GM23338 (cell line): Measurements from ENCODE around the gene NFIC. TPM values are rescaled to one million over a fixed set of nuclear protein-coding genes. Genes with fewer than 3 reads are reported as not detected.
"Not testable (repeated sequence)": the region's sequence is repeated elsewhere in the genome, so short reads cannot be mapped to it uniquely, and the experiment has no call there.

Experiments
- ATAC-seq: fragments of 200-7000 bp; cut with Tn5 transposase; 3 replicates; pipeline ENCODE4 v1.9.1; 2020
- DNase-seq: peaks from one replicate; pipeline ENCODE4 v3.0.0-alpha.2; 2015; ENCODE audit warnings: low spot score
- H2AFZ ChIP-seq: fragments of 200-600 bp; sonication (generic); 2 replicates; pipeline ENCODE4 v1.8.0; 2016; ENCODE audit warnings: antibody characterized with exemption, mild to moderate bottlenecking, moderate library complexity
- H3F3A ChIP-seq: fragments of 200-600 bp; sonication (generic); replicated peaks from 2 replicates; pipeline ENCODE4 v1.8.0; 2017; ENCODE audit warnings: antibody characterized with exemption, mixed run types, low read depth
- H3K27ac ChIP-seq: fragments of 200-600 bp; sonication (generic); 2 replicates; pipeline ENCODE4 v1.6.1; 2016; ENCODE audit warnings: low read depth
- H3K27me3 ChIP-seq: fragments of 200-600 bp; sonication (generic); 2 replicates; pipeline ENCODE4 v1.8.0; 2016; ENCODE audit warnings: mild to moderate bottlenecking, mixed run types, moderate library complexity; ENCODE audit not compliant: insufficient read depth
- H3K36me3 ChIP-seq: fragments of 200-600 bp; sonication (generic); 2 replicates; pipeline ENCODE4 v1.8.0; 2016; ENCODE audit warnings: mild to moderate bottlenecking; ENCODE audit not compliant: insufficient read depth
- H3K4me1 ChIP-seq: fragments of 200-600 bp; sonication (generic); 2 replicates; pipeline ENCODE4 v1.8.0; 2016; ENCODE audit warnings: mild to moderate bottlenecking, moderate library complexity; ENCODE audit not compliant: insufficient read depth
- H3K4me2 ChIP-seq: fragments of 200-600 bp; sonication (generic); 2 replicates; pipeline ENCODE4 v1.7.1; 2017; ENCODE audit warnings: mixed run types
- H3K4me3 ChIP-seq: fragments of 200-600 bp; sonication (generic); 2 replicates; pipeline ENCODE4 v1.6.1; 2016; ENCODE audit warnings: mixed run types
- H3K79me2 ChIP-seq: fragments of 200-600 bp; sonication (generic); replicated peaks from 2 replicates; pipeline ENCODE4 v1.8.0; 2017; ENCODE audit warnings: mild to moderate bottlenecking; ENCODE audit not compliant: insufficient read depth
- H3K9me2 ChIP-seq: fragments of 200-600 bp; sonication (generic); 2 replicates; pipeline ENCODE4 v1.8.0; 2017; ENCODE audit not compliant: insufficient read depth
- H4K20me1 ChIP-seq: fragments of 200-600 bp; sonication (generic); replicated peaks from 2 replicates; pipeline ENCODE4 v1.8.0; 2017; ENCODE audit warnings: mild to moderate bottlenecking; ENCODE audit not compliant: insufficient read depth
- H3K27ac Mint-ChIP-seq: 2 replicates; pipeline ENCODE4 v1.8.0; 2020; ENCODE audit warnings: inconsistent platforms, mild to moderate bottlenecking, moderate library complexity, mixed read lengths
- H3K27me3 Mint-ChIP-seq: 3 replicates; pipeline ENCODE4 v1.8.0; 2022; ENCODE audit warnings: low read depth, mild to moderate bottlenecking, moderate library complexity, mixed read lengths, inconsistent platforms; ENCODE audit not compliant: insufficient read depth, poor library complexity
- H3K36me3 Mint-ChIP-seq: 3 replicates; pipeline ENCODE4 v1.8.0; 2021; ENCODE audit warnings: low read depth, mild to moderate bottlenecking, inconsistent platforms, moderate library complexity, mixed read lengths
- H3K4me1 Mint-ChIP-seq: 3 replicates; pipeline ENCODE4 v1.8.0; 2020; ENCODE audit warnings: mild to moderate bottlenecking, inconsistent platforms, mixed read lengths
- H3K4me3 Mint-ChIP-seq: 3 replicates; pipeline ENCODE4 v1.8.0; 2021; ENCODE audit warnings: moderate library complexity, mild to moderate bottlenecking, inconsistent platforms, mixed read lengths
- H3K9me3 Mint-ChIP-seq: 3 replicates; pipeline ENCODE4 v1.8.0; 2020; ENCODE audit warnings: moderate library complexity, mild to moderate bottlenecking, inconsistent platforms, mixed read lengths
- JUNB ChIP-seq: IDR thresholded peaks from one replicate; pipeline ENCODE4 v1.6.1; 2016; ENCODE audit warnings: antibody characterized with exemption; ENCODE audit not compliant: unreplicated experiment
- POLR2AphosphoS5 ChIP-seq: IDR thresholded peaks from 2 replicates; pipeline ENCODE4 v1.6.1; 2016; ENCODE audit warnings: antibody characterized with exemption, low read depth
- ZNF114 ChIP-seq: fragments of 250-450 bp; sonication (Bioruptor Pico); IDR thresholded peaks from 2 replicates; pipeline ENCODE4 v1.5.0; 2020; ENCODE audit warnings: mild to moderate bottlenecking, moderate library complexity
- ZNF331 ChIP-seq: fragments of 250-450 bp; sonication (Bioruptor Pico); IDR thresholded peaks from 2 replicates; pipeline ENCODE4 v1.5.0; 2020; ENCODE audit warnings: low read depth, mild to moderate bottlenecking, moderate library complexity
- polyA plus RNA-seq: library from polyadenylated mRNA; unstranded; fragments of >200 nt; fragmentation: Nextera tagmentation; extraction: Ambion mirVana; gene quantifications from 2 replicates; pipeline ENCODE4 v1.2.1, GENCODE V29; 2016
- total RNA-seq: library from RNA; depleted of rRNA; stranded (reverse); fragments of >200 nt; shearing (Covaris generic); gene quantifications from 2 replicates; pipeline ENCODE4 v1.2.3, GENCODE V29; 2014
- TF ChIP-seq, protein P1 (sequence below): fragments of 250-450 bp; sonication (Bioruptor Pico); IDR thresholded peaks from 2 replicates; pipeline ENCODE4 v1.5.0; 2020; ENCODE audit warnings: mild to moderate bottlenecking, moderate library complexity
- TF ChIP-seq, protein P2 (sequence below): IDR thresholded peaks from 2 replicates; pipeline ENCODE4 v1.6.1; 2016; ENCODE audit warnings: antibody characterized with exemption

Gene NFIC
- total and polyA plus RNA-seq, 2 experiments from 2014 or later = 1.3 to 5.3 TPM

DNA sequence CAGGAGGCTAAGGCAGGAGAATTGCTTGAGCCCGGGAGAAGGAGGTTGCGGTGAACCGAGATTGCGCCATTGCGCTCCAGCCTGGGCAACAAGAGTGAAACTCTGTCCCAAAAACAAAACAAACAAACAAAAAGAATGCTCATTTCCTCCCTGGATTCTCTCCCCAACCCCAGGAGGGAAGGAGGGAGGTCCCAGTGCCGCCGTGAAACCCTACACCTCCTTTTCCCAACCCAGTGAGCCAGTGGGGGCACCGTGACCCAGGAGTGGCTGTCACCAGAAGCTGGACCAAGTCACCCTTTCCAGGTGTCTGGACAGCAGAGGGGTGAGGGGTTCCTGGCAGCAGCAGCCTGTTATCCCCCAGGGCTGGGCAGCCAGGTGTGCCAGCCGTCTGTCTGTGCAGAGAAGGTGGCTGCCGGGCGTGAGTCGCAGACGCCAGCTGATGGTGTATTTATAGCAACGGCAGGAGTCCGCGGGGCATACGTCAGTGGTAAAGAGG, 23.5 kb downstream of the NFIC start (continued):
- TF ChIP-seq, protein P1, sequence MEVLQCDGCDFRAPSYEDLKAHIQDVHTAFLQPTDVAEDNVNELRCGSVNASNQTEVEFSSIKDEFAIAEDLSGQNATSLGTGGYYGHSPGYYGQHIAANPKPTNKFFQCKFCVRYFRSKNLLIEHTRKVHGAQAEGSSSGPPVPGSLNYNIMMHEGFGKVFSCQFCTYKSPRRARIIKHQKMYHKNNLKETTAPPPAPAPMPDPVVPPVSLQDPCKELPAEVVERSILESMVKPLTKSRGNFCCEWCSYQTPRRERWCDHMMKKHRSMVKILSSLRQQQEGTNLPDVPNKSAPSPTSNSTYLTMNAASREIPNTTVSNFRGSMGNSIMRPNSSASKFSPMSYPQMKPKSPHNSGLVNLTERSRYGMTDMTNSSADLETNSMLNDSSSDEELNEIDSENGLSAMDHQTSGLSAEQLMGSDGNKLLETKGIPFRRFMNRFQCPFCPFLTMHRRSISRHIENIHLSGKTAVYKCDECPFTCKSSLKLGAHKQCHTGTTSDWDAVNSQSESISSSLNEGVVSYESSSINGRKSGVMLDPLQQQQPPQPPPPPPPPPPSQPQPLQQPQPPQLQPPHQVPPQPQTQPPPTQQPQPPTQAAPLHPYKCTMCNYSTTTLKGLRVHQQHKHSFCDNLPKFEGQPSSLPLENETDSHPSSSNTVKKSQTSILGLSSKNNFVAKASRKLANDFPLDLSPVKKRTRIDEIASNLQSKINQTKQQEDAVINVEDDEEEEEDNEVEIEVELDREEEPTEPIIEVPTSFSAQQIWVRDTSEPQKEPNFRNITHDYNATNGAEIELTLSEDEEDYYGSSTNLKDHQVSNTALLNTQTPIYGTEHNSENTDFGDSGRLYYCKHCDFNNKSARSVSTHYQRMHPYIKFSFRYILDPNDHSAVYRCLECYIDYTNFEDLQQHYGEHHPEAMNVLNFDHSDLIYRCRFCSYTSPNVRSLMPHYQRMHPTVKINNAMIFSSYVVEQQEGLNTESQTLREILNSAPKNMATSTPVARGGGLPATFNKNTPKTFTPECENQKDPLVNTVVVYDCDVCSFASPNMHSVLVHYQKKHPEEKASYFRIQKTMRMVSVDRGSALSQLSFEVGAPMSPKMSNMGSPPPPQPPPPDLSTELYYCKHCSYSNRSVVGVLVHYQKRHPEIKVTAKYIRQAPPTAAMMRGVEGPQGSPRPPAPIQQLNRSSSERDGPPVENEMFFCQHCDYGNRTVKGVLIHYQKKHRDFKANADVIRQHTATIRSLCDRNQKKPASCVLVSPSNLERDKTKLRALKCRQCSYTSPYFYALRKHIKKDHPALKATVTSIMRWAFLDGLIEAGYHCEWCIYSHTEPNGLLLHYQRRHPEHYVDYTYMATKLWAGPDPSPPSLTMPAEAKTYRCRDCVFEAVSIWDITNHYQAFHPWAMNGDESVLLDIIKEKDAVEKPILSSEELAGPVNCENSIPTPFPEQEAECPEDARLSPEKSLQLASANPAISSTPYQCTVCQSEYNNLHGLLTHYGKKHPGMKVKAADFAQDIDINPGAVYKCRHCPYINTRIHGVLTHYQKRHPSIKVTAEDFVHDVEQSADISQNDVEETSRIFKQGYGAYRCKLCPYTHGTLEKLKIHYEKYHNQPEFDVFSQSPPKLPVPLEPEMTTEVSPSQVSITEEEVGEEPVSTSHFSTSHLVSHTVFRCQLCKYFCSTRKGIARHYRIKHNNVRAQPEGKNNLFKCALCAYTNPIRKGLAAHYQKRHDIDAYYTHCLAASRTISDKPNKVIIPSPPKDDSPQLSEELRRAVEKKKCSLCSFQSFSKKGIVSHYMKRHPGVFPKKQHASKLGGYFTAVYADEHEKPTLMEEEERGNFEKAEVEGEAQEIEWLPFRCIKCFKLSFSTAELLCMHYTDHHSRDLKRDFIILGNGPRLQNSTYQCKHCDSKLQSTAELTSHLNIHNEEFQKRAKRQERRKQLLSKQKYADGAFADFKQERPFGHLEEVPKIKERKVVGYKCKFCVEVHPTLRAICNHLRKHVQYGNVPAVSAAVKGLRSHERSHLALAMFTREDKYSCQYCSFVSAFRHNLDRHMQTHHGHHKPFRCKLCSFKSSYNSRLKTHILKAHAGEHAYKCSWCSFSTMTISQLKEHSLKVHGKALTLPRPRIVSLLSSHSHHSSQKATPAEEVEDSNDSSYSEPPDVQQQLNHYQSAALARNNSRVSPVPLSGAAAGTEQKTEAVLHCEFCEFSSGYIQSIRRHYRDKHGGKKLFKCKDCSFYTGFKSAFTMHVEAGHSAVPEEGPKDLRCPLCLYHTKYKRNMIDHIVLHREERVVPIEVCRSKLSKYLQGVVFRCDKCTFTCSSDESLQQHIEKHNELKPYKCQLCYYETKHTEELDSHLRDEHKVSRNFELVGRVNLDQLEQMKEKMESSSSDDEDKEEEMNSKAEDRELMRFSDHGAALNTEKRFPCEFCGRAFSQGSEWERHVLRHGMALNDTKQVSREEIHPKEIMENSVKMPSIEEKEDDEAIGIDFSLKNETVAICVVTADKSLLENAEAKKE = no peak
- TF ChIP-seq POLR2AphosphoS5 (no peak), ZNF114 (CRISPR knock-in tag) (no peak), JUNB (no peak), ZNF331 (CRISPR knock-in tag) (no peak)
- TF ChIP-seq, protein P2, sequence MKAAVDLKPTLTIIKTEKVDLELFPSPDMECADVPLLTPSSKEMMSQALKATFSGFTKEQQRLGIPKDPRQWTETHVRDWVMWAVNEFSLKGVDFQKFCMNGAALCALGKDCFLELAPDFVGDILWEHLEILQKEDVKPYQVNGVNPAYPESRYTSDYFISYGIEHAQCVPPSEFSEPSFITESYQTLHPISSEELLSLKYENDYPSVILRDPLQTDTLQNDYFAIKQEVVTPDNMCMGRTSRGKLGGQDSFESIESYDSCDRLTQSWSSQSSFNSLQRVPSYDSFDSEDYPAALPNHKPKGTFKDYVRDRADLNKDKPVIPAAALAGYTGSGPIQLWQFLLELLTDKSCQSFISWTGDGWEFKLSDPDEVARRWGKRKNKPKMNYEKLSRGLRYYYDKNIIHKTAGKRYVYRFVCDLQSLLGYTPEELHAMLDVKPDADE = no peak

DNA sequence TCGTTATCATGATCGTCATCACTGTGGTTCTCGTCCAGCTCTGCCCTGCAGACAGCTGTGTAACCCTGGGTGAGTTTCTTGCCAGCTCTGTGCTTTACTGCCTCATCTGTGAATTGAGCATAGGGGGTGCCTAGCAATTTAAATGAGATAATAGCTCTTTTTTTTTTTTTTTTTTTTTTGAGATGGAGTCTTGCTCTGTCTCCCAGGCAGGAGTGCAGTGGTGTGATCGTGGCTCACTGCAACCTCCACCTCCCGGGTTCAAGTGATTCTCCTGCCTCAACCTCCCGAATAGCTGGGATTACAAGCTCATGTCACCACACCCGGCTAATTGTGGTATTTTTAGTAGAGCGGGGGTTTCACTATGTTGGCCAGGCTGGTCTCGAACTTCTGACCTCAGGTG, 25.5 kb downstream of the NFIC start:
- not testable (repeated sequence) for H3K9me3 Mint-ChIP-seq, H3K79me2 ChIP-seq, H4K20me1 ChIP-seq, DNase-seq, H3F3A ChIP-seq, H3K36me3 Mint-ChIP-seq, H3K9me2 ChIP-seq, H3K27me3 ChIP-seq, H3K27ac Mint-ChIP-seq, H3K4me3 ChIP-seq, ATAC-seq, H3K27ac ChIP-seq, H3K4me2 ChIP-seq, H3K4me1 ChIP-seq, H3K4me3 Mint-ChIP-seq, H3K4me1 Mint-ChIP-seq, H3K36me3 ChIP-seq, H2AFZ ChIP-seq
- H3K27me3 Mint-ChIP-seq = peaks cover 18% of the 10 kb centered on the region
